ENCODE measurements around the gene ENO2.

ENO2 gene

DNA sequence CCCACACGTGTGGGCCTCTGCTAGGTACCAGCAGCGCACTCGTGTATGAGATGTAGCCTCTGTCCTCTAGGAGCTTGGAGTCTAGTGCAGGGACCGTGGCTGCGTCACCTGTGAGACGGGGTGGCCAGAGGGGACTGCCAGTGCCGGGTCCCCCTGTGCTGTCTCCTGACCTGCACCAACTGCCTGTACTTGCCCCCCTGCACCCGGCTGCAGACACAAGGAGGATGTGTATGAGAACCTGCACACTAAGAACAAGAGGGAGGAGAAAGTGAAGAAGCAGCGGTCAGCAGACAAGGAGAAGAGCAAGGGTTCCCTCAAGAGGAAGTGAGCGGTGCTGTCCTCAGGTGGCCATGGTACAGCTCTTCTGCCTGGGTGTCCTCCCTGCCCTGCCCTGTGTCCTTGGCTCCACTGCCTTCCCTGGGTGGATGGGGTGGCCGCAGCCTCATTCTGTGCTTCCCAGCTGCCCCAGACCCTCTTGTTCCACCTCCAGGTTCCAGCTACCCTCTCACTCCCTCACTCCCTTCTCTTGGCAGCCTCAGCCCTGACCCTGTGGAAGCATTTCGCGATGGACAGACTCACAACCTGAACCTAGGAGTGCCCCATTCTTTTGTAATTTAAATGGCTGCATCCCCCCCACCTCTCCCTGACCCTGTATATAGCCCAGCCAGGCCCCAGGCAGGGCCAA, 46.4 kb downstream of the ENO2 start:
- no peak for DNase-seq (ENCODE audit: low read depth)

DNA sequence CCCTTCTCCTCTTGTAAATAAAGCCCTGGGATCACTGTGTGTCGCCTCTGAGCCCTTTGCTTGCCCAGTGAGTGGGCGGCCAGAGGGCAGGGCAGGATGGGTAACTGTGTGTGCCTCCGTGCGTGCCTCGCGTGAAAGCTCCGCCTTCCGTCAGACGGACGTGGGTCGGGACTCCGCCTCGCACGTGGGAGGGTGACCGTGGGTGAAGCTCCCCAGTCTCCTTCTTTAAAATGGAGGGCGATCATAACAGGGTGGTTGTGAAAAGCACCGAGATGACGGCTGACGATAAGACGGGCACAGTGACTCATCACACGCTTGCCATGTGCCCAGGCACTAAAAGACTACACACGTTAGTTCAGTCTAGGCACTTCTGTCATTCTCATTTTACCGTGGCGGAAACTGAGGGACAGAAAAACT, 46.9 kb downstream of the ENO2 start:
- DNase-seq (ENCODE audit: low read depth), result no peak

DNA sequence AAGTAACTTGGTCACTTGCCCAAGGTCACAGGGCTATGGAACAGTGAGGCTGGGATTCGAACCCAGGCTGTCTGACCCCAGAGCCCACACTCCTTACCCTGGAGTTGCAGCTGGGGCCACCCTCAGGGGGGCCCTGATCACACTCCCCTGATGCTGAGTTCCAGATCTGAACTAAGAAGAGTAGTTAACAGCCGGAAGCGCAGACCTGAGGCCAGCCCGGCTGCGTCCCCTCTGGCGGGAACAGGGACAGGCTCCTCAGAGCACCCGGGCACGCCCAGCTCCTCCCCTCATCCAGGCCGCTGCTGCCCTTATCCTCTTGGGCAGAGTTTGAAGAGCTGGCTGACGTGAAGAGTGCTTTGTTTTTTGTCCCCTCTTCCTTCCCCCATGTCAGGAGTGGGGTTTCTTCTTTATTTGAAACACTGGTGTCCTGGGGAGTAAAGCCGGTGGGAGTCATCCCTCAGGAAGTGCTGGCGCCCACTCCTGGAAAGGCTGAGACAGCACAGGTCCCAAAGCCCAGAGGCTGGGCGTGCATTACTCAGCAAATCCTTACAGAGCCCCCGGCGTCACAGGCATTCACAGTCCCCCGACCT, 47.4 kb downstream of the ENO2 start:
- DNase-seq (ENCODE audit: low read depth), result peak; percentile 66

DNA sequence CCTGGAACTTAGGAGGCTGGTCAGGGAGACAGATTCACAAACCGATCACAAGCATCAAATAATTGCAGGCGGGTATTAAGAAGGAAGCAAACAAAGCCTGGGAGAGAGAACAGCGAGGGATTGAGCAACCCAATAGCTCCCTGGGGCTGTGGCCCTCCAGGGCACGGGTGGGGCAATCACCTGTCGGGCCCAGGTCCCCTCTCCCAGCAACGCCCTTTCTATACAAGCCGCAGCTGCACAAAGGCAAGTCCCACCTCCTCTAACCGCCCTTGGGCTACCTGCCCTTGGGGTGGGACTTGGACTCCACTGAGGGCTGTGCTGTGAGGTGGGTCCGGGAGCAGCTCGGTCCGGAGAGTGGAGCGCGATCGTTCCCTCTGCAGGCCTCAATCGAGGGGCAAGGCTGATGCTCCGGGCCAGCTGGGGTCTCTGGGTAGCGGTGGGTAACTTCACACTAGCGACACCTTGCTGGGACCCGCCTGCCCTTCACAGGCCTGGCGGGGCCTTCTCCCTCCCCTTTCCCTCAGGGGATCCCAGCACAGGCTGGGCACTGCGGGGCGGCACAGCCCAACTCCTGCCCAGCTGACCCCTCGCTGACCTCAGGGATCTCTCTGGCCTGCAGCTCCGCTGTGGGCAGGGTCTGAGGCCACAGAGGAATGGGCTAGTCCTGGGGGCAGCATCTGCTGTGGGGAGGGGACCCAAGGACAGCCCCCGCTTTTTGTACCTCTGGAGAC, 48.1 kb downstream of the ENO2 start:
- DNase-seq (ENCODE audit: low read depth), result no peak

DNA sequence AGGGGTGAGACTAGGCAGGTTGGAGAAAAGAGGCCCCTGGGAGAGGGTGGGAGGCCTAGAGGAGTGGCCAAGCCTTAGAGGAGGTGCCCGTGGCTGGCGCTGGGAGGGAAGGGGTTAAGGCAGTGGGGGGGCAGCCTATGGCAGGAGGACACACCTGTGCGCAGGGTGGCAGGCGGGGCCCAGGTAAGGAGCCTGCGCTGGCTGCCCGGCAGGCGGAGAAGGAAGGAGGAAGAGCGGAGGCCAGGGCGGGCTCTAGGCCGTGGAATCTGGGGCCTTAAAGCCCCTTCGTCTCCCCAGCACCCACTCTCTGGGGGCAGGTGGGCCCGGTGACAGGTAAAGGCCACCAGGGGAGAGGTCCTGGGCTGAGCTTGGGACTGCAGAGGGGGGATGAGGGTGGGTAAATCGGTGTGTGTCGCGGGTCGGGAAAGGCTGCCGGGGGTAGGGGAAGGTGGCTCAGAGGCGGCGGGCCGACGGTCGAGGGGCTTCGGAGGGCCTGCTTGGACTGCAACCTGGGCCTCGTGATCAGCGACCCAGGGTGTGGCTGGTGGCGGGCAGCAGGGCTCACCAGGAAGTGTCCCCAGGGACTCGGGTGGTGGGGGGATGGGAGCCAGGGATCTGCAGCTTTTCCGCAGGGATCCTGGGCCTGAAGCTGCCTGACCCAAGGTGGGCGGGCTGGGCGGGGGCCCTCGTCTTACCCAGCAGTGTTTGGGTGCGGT, 48.8 kb downstream of the ENO2 start:
- DNase-seq (ENCODE audit: low read depth), result no peak

DNA sequence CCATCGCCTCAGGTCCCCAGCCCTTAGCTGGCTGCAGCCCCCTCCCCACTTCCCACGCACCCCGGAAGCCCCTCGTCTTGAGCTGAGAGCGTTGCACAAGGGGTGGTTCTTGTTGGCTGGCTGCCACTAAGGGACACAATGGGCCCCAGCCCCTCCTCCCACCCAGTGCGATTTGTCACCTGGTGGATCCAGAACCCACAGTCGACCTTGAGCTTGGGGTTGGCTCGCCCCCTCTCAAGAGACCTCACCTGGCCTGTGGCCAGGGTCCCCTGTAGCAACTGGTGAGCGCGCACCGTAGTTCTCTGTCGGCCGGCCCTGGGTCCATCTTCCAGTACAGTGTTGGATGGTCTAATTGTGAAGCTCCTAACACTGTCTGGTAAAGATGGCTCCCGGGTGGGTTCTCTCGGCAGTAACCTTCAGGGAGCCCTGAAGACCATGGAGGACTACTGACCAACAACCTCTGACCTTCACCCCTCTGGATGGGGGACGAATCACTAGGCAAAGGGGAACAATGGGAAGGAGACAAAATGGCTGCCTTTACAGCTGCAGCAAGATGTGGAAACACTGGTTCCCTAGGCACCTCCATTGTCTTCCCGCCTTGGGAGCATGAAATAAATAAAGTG, 49.5 kb downstream of the ENO2 start:
- DNase-seq (ENCODE audit: low read depth), result no peak

DNA sequence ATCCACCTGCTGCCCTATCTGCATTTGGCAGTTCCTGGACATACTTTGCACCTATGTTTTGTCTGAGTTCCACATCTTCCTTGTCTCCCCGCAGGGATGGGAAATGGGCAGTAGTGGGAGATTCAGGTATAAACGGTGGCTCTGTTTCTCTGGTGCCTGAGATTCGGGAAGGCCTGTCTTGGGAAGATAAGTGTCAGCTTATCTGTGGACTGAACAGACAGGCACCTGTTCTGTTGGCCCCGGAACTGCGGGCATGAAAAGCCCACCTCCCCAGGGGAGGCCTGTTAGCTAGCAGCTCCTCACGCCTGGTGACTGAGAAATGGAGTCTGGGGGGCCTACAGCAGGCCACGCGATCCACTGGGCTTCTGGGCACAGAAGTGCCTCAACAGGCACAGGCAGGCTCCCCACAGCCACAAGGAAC, 50.2 kb downstream of the ENO2 start:
- DNase-seq (ENCODE audit: low read depth), result no peak

DNA sequence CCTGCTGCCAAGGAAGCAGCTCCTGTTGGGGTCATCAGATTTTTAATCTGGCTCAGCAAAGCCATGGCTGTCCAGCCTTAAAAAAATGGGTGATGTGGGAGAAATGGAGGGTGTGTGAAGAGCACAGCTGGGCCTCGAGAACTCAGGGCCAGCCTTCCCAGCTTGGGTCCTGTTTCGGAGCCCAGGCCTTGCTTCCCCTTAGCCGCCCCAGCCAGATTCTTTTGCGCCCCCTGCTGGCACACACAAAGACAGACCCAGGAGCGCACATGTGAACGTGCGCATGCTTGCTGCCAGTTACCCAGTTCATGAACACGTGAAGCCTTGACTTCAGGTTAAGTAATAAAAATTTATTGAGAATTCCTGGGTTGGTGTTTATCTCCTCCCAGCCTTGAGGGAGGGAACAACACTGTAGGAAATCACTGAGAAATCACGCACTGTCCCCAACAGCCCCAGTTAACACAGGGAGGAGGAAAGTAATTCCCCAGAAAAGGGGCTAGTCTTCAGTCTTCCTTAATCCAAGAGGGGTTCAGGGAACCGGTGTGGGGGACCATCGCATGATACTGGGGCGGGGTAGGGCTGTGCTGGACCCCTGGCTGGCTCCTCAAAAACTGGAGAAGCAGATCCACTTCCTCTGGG, 50.8 kb downstream of the ENO2 start:
- peak; percentile 74 for DNase-seq (ENCODE audit: low read depth)

DNA sequence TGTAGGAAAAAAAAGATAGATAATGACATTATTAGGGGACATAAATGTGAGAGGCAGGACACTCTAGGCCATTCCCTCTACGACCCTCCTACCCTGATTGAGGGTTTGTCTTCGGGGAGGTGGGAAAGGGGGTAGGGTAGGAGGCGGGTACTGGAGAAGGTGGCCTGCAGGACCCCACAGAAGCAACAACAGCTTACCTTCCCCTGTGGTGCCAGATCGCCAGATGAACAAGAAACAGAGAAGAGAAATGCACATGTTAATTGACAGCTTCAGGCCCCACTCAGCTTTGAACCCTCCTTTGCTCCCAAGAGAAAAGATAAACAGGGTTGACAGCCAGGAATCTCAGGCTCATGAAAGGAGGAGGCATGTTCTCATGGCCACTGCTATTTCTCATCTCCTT, 51.3 kb downstream of the ENO2 start:
- DNase-seq (ENCODE audit: low read depth), result no peak

DNA sequence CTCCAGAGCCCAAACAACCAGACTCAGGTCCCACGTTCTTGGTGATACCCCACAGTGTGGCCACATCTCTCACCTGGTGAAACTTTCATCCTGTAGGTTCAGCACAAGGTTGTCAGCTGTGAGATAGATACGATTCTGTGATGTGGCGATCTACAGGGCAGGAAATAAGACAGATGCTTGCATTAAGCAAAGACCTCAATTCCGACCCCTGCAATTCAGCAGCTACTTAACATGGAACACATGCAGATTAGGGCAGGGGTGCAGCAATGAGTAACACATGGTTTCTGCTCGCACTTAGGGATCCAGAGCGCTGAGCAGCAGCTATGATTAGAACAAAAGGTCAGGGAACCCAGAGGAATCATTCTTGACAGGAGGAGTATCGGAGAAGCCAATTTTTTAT, 52.0 kb downstream of the ENO2 start:
- DNase-seq (ENCODE audit: low read depth), result no peak

DNA sequence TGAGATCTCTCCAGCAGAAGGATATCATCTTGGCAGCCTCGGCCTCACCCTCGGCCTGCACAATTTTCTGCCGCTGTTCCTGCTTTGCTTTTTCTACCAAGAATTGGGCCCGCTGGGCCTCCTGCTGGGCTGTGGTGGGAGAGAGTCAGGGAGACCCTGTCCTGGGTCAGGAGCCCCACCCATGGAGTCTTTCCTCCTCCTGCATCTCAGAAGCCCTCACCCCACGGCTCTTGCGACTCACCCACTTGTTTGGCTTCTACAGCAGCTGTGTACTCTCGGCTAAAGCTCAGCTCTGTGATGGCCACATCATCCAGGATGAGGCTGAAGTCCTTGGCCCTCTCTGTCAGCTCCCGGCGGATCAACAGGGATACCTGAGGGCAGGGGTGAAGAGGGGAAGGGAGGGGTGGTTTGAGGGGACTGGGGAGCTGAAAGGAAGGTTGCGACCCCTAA, 53.3 kb downstream of the ENO2 start:
- DNase-seq (ENCODE audit: low read depth), result no peak

DNA sequence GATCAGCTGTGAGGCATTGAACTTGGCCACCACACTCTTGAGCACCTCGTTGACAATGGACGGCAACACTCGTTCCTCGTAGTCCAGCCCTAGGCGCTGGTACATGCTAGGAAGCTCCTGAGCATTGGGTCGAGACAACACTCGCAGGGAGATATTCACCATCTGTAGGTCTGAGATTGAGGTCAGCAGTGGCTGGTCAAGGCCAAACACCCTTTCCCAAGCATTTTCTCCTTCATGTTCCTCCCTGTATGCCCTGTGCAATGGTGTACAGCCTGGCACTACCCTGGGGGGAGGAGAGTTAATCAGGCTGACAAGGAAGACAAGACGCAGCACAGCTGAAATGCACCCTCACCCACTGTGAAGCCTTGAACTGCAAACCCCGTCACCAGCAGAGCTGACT, 54.0 kb downstream of the ENO2 start:
- DNase-seq (ENCODE audit: low read depth), result no peak

DNA sequence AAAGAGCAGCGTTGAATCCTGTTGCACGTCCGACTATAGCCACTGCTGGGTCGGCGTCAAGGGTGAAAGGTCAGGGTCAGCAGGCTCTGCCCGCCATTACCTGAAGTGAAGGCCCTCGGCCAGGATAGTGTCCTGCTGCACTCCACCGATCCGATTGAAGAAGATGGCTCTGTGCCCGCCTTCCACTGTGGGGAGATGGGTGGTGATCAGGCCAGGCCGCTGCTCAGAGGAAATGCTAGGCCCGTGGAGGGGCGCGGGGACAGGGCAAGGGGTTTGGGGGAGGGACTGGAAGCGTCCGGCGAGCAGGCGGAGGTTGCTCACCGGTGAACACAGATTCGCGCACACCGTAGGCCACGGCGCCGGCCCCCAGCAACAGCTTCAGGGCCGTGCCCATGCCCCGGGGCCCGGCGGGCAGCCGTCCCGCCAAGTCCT, 55.7 kb downstream of the ENO2 start:
- DNase-seq (ENCODE audit: low read depth), result no peak

Measured in stromal cell of bone marrow (primary cell).